Hematopoietic multipotent progenitor cell (in vitro differentiated cells): Measurements from ENCODE around the gene CCDC47. TPM values are rescaled to one million over a fixed set of nuclear protein-coding genes. Genes with fewer than 3 reads are reported as not detected.

Experiments used
- DNase-seq, 3 donors: peaks; one replicate each; pipeline ENCODE4 v3.0.0-alpha.2; 2011 to 2015; ENCODE audit warnings: low read depth in 2 of 3, low spot score in 2 of 3
- total RNA-seq: library from RNA; depleted of rRNA; stranded (reverse); fragments of >200 nt; gene quantifications from one replicate; pipeline ENCODE4 v1.2.3, GENCODE V29; 2012

Gene CCDC47
- total RNA-seq, 1 donor: 25.3 TPM

- no peak for DNase-seq
Observed at GRCh38 chr17:63786117-63786516, 12.7 kb upstream of the CCDC47 start.

DNA sequence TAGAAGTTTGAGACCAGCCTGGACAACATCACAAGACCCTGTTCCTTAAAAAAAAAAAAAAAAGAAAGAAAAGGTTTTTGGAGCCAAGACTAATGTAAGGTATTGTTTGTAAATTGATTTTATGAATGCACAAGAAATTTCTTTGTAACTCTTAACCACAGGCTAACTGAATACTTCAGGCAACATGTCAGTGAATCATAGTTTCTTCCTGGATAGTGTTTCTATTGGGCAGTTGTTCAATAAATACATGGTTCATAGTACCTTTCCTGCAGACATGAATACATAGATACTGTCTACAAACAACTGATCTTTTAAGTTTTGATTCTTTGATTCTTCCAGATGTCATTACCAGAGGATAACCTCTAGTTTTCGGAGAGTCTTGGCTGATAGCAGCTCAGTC is 12.2 kb upstream of the CCDC47 start:
- DNase-seq: no peak

DNA sequence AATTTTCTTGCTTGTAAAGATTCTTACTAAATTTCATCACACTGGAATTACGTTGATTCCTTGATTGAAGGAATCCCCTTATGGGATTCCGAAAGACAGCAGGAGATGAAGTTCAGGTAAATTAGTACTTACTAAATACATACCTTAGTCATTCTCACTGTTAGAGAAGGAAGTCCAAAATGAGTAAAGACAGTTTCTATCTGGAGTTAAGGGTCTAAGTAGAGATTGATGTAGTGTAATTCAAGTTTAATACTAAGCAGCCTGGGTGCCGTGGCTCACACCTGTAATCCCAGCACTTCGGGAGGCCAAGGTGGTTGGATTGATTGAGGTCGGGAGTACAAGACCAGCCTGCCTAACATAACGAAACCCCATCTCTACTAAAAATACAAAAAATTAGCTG is 10.1 kb upstream of the CCDC47 start:
- no peak for DNase-seq

- no peak for DNase-seq
Observed at GRCh38 chr17:63780928-63781327, 7.5 kb upstream of the CCDC47 start.

DNA sequence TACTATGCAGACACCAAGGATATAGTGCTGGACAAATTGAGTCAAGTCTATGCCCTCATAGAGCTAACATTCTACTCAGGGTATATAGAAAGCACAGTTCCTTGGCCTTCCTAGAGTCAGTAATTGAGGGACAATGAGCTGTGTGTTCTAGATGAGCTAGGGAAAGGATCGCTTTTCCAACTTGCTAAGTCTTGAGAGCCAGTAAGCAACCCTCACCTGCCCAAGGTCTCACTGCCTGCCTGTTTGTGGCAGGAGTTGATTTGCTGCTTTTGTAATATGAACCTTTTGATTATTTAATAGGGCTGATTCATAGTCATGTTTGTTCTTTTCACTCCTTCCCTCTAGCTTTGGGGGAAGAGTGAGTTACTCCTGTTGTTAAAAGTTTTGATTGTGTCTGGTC is 7.1 kb upstream of the CCDC47 start:
- no peak for DNase-seq

- no peak for DNase-seq
Observed at GRCh38 chr17:63775420-63775819, 2.0 kb upstream of the CCDC47 start.

DNA sequence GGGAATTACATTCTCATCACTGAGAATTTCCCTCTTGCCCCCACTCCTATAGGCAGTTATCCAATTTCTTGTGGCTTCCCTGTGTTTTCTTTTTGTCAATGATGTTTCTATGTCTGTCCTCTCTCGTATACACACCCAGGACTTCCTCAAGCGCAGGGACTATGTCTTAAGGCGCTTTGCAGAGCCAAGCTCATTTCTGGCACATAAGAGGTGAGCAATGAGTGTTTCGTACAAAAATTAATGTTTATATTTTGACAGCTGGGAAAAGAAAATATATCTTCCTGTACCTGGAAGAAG is 1.5 kb upstream of the CCDC47 start:
- DNase-seq: peak in 1 of 3 donors; percentile 21

DNA sequence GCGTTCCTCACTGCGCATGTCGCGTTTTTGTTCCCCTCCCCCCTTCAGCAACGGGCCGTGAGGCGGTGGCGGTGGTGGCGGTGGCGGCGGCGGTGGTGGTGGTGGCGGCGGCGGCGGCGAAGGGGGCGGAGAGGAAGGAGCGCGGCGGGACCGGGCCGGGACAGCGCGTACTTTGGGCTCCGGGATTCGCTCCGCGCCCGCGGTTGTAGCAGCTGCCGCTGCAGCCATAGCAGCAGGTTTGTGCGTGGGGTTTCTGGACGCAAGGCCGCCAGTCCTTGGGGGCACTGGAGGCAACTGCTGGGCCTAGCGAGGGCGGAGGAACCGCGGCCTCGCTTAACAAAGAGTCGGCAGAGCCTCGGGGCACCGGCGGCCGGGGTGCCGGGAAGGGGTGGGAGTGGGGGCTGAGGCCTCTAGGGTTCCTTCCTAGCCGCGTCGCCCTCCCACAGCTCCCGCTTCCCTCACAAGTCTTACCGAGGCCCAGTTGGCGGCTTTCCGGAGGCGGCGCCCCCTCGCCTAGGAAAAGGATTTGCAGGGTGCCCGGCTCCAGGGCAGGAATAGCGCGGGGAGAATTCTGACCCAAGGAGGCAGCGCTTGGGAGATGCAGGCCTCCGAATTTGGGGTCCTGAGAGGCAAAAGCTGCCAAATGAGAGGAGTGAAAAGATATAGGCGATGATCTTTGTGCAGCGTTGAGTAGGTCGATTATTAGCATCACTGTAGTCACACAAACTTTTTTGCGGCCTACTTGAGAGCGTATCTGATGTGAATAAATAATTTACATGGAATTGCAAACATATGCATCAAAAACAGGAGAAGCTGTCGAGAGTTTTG is 958 bp upstream of the CCDC47 start, which contains the start of gene DDX42:
Gene DDX42 (plus strand): TSS at position 30 of the 828 bp plus-strand sequence. CDS start 12,880 bp downstream, outside the sequence.
- no peak for DNase-seq

GRCh38 chr17:63772801-63773271 is 561 bp downstream of the CCDC47 start:
- peak in 1 of 3 donors; percentile 33 for DNase-seq

DNA sequence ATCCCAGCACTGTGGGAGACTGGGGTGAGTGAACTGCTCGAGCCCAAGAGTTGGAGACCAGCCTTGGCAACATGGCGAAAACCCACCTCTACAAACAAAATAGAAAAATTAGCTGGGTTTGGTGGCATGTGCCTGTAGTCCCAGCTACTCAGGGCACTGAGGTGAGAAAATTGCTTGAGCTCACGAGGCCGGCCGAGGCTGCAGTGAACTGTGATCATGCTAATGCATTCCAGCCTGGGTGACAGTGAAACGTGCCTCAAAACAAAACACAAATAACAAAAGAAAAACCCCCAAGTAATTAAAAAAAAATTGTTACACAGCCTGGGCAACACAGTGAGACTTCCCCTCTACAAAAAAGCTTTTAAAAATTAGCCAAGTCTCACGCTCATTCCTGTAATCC is 5.0 kb downstream of the CCDC47 start:
- DNase-seq: no peak

GRCh38 chr17:63766754-63767153 is 6.6 kb downstream of the CCDC47 start:
- no peak for DNase-seq

- no peak for DNase-seq
Observed at GRCh38 chr17:63764716-63765115, 8.7 kb downstream of the CCDC47 start.

DNA sequence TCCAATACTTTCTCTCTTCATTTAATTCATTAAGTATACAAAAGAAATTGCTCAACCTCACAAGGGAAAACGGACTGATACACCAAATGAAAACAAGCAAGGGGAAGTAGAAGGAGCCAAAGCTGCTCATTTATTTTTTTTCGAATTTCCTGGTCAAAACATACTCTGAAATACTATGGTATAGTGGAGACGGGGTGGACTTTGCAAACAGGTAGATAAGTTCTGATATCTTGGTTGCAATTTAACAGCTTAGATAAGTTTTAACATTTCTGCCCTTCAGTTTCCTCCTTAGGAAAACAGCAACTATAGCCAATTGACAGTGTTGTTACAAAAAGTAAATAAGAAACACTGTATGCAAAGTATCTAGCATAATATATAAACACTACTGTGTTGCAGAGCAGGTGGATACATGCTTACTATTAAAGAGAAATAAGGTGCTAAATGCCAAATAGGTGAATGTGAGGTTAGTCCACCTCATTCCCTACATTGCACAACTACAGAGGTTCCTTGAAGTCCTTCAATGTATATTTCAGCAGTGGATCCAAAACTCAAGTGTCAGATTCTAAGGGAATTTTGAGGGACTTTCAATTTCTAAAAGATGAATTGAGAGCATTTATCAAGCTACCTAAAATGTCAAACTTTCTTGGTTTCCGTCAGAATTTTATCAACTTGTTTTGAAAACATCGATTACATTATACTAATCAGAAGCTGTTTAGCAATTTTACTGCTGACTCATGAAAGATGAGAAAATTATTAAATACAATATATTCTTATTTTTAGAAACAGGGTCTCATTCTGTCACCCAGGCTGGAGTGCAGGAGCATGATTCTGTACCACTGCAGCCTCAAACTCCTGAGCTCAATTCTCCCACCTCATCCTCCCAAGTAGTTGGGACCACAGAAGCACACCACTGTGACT is 11.0 kb downstream of the CCDC47 start:
- no peak for DNase-seq

GRCh38 chr17:63760771-63761539 is 12.4 kb downstream of the CCDC47 start:
- DNase-seq: peak in 1 of 3 donors; percentile 37

GRCh38 chr17:63758428-63758827 is 15.0 kb downstream of the CCDC47 start:
- DNase-seq: no peak

DNA sequence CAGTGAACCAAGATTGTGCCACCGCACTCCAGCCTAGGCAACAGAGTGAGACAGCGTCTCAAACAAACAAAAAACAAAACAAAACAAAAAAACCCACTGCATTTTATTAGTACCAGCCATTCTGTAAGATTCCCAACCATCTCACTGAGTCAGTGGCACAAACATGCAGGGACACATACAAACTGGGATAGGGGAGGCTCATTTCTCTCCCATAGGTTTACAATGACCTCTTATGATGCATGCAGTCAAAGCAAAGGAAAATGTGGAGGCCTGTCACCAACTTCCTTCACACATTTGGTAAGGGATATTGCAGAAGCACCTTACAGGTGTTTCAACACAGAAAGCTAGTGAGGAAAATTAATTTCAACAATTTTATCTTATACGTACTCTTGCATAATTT is 19.4 kb downstream of the CCDC47 start:
- DNase-seq: no peak

- DNase-seq: no peak
Observed at GRCh38 chr17:63753215-63753614, 20.2 kb downstream of the CCDC47 start.

- DNase-seq: no peak
Observed at GRCh38 chr17:63752707-63753106, 20.7 kb downstream of the CCDC47 start.

- peak in 2 of 3 donors; percentile 71 to 78 for DNase-seq
Observed at GRCh38 chr17:63751806-63752205, 21.6 kb downstream of the CCDC47 start.

DNA sequence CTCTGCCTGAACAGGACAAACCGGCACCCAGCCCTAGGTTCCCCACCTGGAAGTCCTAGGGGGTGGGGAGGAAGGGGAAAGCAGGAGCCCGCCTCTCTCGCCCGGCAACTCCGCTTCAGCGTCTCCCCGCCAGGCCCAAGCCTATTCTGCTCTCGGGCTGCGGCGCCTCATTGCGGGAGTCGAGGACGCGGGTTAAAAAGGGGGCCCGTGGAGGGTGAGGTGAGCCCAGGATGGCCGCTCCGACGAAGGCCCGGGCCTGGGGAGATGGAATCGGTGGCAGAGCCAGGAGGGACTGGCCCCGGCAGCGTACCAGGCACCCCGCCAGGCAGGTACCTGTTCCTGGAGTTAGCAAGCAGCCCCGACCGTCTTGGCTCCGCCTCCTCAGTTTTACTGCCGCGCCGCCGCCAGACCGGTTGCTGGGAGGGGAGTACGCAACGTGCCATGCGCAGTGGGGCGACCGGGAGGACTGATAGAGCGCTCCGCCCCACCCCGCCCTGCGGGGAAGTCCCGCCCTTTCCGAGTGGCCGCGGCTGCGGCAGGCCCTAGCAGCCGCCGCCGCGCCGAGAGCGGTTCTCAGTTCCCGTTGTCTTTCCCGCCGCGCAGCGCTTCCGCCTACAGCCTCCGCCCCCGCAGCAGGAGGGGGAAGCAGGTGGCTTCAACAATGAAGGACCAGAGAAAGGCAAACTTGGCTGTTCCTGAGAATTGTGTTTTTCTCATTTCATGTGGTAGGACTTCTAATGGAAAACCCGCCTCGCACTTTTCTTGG is 31.8 kb downstream of the CCDC47 start, which contains the start of gene STRADA:
Gene STRADA (minus strand): TSS at position 392 of the 766 bp plus-strand sequence. CDS start 13,430 bp downstream, outside the sequence.
- peak; percentile 95 to 99 (median 98) for DNase-seq
